ENCODE data around the gene ARID1B.

The ARID1B gene

DNA sequence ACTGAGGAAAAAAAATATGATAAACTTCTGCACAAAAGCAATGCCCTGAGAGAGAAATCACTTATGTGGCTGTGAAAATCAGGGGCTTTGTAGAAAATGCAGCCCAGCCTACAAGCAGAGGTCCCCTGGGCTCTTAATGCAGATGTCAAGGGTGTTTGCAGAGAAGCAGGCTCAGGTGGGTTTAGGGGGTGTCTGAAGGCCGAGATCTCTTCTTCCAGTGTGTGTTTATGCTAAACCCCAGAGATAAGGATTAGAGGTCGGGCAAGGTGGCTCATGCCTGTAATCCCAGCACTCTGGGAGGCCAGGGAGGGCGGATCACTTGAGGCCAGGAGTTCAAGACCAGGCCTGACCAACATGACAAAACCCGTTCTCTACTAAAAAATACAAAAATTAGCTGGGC, 467.6 kb downstream of the ARID1B start:
- Histone ChIP-seq H3K4me1 (ENCODE audit: control insufficient read depth, insufficient read depth, low read length) (peaks cover 9% of the 10 kb centered on the region), H3K27ac (ENCODE audit: low read depth, low read length) (no peak overlapping the region), H3K9ac (ENCODE audit: low read depth, low read length) (no peak overlapping the region), H3K9me3 (ENCODE audit: control insufficient read depth, insufficient read depth, low read length) (no peaks in the 10 kb centered on the region), H3K27me3 (ENCODE audit: control insufficient read depth, insufficient read depth, low read length) (no peaks in the 10 kb centered on the region), H3K4me3 (ENCODE audit: low read depth, low read length) (no peak overlapping the region), H3K36me3 (ENCODE audit: control insufficient read depth, insufficient read depth, low read length) (no peaks in the 10 kb centered on the region)

DNA sequence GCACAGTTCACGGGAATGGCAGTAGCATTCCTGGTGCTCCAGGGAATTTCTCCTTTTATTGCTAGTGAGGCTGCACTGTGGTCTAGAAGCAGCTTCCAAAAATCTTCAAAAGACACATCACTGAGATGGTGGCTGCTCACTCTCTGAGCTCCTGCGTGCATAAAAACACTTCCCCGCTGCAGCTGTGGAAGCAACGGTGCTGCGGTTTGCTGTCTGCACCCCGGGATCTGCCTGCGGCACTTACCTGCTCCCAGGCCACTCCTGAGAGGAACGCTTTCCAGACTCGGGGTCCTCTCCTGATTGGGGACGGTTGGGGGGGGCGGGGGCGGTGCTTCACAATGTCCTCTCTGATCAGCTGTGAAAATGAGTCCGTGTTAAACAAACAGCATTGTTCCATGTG, 468.3 kb downstream of the ARID1B start:
- no peak overlapping the region for H3K27ac ChIP-seq (ENCODE audit: low read depth, low read length)
- no peaks in the 10 kb centered on the region for H3K27me3 ChIP-seq (ENCODE audit: control insufficient read depth, insufficient read depth, low read length)
- H3K36me3 ChIP-seq (ENCODE audit: control insufficient read depth, insufficient read depth, low read length), result no peaks in the 10 kb centered on the region
- peaks cover 3% of the 10 kb centered on the region; the same call in 1 of the 2 replicates for H3K4me1 ChIP-seq (ENCODE audit: control insufficient read depth, insufficient read depth, low read length)
- no peak overlapping the region for H3K9ac ChIP-seq (ENCODE audit: low read depth, low read length)
- no peak overlapping the region for H3K4me3 ChIP-seq (ENCODE audit: low read depth, low read length)
- no peaks in the 10 kb centered on the region for H3K9me3 ChIP-seq (ENCODE audit: control insufficient read depth, insufficient read depth, low read length)

GRCh38 chr6:157246048-157246630, 469.0 kb downstream of the ARID1B start:
- Histone ChIP-seq H3K9me3 (ENCODE audit: control insufficient read depth, insufficient read depth, low read length) (no peaks in the 10 kb centered on the region), H3K4me3 (ENCODE audit: low read depth, low read length) (no peak overlapping the region), H3K27me3 (ENCODE audit: control insufficient read depth, insufficient read depth, low read length) (no peaks in the 10 kb centered on the region), H3K9ac (ENCODE audit: low read depth, low read length) (no peak overlapping the region), H3K4me1 (ENCODE audit: control insufficient read depth, insufficient read depth, low read length) (no peaks in the 10 kb centered on the region), H3K27ac (ENCODE audit: low read depth, low read length) (no peak overlapping the region), H3K36me3 (ENCODE audit: control insufficient read depth, insufficient read depth, low read length) (no peaks in the 10 kb centered on the region)

GRCh38 chr6:157246771-157247484, 469.8 kb downstream of the ARID1B start:
- H3K9ac ChIP-seq (ENCODE audit: low read depth, low read length), result no peak overlapping the region
- no peaks in the 10 kb centered on the region for H3K36me3 ChIP-seq (ENCODE audit: control insufficient read depth, insufficient read depth, low read length)
- no peak overlapping the region for H3K27ac ChIP-seq (ENCODE audit: low read depth, low read length)
- no peaks in the 10 kb centered on the region for H3K27me3 ChIP-seq (ENCODE audit: control insufficient read depth, insufficient read depth, low read length)
- H3K4me1 ChIP-seq (ENCODE audit: control insufficient read depth, insufficient read depth, low read length), result no peaks in the 10 kb centered on the region
- no peaks in the 10 kb centered on the region for H3K9me3 ChIP-seq (ENCODE audit: control insufficient read depth, insufficient read depth, low read length)
- H3K4me3 ChIP-seq (ENCODE audit: low read depth, low read length), result no peak overlapping the region

DNA sequence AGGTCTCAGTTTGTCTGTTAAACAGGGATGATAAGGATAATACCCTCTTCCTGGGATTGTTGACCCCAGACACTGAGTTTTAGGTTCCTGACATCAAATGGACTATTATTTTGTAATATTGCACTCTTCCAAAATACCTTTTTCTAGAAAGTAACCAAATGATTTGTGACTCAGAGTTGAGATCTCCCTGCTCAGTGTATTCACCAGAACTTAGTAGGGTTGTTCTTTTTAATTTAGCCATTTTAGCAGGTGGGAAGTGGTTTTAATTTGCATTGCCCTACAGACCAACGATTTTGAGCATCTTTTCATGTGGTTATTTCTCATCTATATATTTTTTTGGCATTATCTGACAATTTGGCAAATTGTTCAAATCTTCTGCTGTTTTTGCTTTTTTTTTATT, 471.1 kb downstream of the ARID1B start:
- no peaks in the 10 kb centered on the region for H3K4me1 ChIP-seq (ENCODE audit: control insufficient read depth, insufficient read depth, low read length)
- H3K4me3 ChIP-seq (ENCODE audit: low read depth, low read length), result no peak overlapping the region
- no peak overlapping the region for H3K27ac ChIP-seq (ENCODE audit: low read depth, low read length)
- H3K27me3 ChIP-seq (ENCODE audit: control insufficient read depth, insufficient read depth, low read length), result no peaks in the 10 kb centered on the region
- no peaks in the 10 kb centered on the region for H3K36me3 ChIP-seq (ENCODE audit: control insufficient read depth, insufficient read depth, low read length)
- no peaks in the 10 kb centered on the region for H3K9me3 ChIP-seq (ENCODE audit: control insufficient read depth, insufficient read depth, low read length)
- H3K9ac ChIP-seq (ENCODE audit: low read depth, low read length), result no peak overlapping the region

DNA sequence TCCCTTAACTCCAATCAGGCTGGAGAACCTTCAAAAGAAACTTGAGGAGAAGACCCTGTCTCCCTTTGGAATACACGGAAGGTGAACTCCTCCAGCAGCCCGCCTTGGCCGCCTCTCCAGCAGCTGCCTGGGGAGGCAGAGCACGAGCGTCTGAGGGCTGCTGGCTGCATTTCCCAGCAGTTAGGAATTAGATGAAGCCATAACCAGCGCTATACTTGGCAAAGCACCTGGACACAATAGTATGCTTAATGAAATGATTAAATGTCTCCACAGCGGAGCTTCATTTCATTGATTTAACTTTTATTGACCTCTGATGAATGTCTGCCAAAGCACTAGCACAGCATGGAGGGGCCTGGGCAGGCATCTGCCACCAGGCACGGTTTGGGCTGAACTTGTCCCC, 472.6 kb downstream of the ARID1B start:
- Histone ChIP-seq H3K36me3 (ENCODE audit: control insufficient read depth, insufficient read depth, low read length) (no peaks in the 10 kb centered on the region), H3K27ac (ENCODE audit: low read depth, low read length) (no peak overlapping the region), H3K4me3 (ENCODE audit: low read depth, low read length) (no peak overlapping the region), H3K9me3 (ENCODE audit: control insufficient read depth, insufficient read depth, low read length) (no peaks in the 10 kb centered on the region), H3K9ac (ENCODE audit: low read depth, low read length) (no peak overlapping the region), H3K27me3 (ENCODE audit: control insufficient read depth, insufficient read depth, low read length) (no peaks in the 10 kb centered on the region), H3K4me1 (ENCODE audit: control insufficient read depth, insufficient read depth, low read length) (no peaks in the 10 kb centered on the region)

GRCh38 chr6:157251586-157252247, 474.5 kb downstream of the ARID1B start:
- Histone ChIP-seq H3K4me1 (ENCODE audit: control insufficient read depth, insufficient read depth, low read length) (no peaks in the 10 kb centered on the region), H3K27ac (ENCODE audit: low read depth, low read length) (no peak overlapping the region), H3K9me3 (ENCODE audit: control insufficient read depth, insufficient read depth, low read length) (no peaks in the 10 kb centered on the region), H3K27me3 (ENCODE audit: control insufficient read depth, insufficient read depth, low read length) (no peaks in the 10 kb centered on the region), H3K4me3 (ENCODE audit: low read depth, low read length) (no peak overlapping the region), H3K9ac (ENCODE audit: low read depth, low read length) (no peak overlapping the region), H3K36me3 (ENCODE audit: control insufficient read depth, insufficient read depth, low read length) (no peaks in the 10 kb centered on the region)

- H3K27me3 ChIP-seq (ENCODE audit: control insufficient read depth, insufficient read depth, low read length), result no peaks in the 10 kb centered on the region
- H3K27ac ChIP-seq (ENCODE audit: low read depth, low read length), result no peak overlapping the region
- no peak overlapping the region for H3K4me3 ChIP-seq (ENCODE audit: low read depth, low read length)
- no peaks in the 10 kb centered on the region for H3K4me1 ChIP-seq (ENCODE audit: control insufficient read depth, insufficient read depth, low read length)
- H3K9me3 ChIP-seq (ENCODE audit: control insufficient read depth, insufficient read depth, low read length), result no peaks in the 10 kb centered on the region
- H3K9ac ChIP-seq (ENCODE audit: low read depth, low read length), result no peak overlapping the region
- no peaks in the 10 kb centered on the region for H3K36me3 ChIP-seq (ENCODE audit: control insufficient read depth, insufficient read depth, low read length)
Observed at GRCh38 chr6:157253017-157253416, 475.8 kb downstream of the ARID1B start.

GRCh38 chr6:157253699-157254098, 476.5 kb downstream of the ARID1B start:
- H3K4me1 ChIP-seq (ENCODE audit: control insufficient read depth, insufficient read depth, low read length), result no peaks in the 10 kb centered on the region
- no peaks in the 10 kb centered on the region for H3K36me3 ChIP-seq (ENCODE audit: control insufficient read depth, insufficient read depth, low read length)
- no peak overlapping the region for H3K9ac ChIP-seq (ENCODE audit: low read depth, low read length)
- no peaks in the 10 kb centered on the region for H3K9me3 ChIP-seq (ENCODE audit: control insufficient read depth, insufficient read depth, low read length)
- H3K4me3 ChIP-seq (ENCODE audit: low read depth, low read length), result no peak overlapping the region
- H3K27me3 ChIP-seq (ENCODE audit: control insufficient read depth, insufficient read depth, low read length), result no peaks in the 10 kb centered on the region; the same call in 1 of the 2 replicates
- no peak overlapping the region for H3K27ac ChIP-seq (ENCODE audit: low read depth, low read length)

DNA sequence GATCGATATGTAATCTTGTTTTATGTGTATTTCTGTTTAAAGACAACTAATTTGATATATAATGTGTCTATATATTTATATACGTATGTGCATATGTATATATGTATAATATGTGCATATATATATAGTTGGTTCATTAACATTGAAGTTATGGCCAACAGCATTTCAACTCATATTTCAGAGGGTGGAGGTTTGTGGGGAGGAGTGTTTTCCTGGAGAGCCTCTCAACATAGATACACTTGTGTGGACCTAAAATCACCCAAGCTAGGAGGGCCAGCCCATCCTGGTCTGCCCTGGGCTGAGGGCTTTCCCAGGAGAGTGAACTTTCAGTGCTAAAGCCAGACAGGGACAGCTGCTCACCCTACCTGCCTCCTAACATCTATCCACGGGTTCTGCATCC, 477.4 kb downstream of the ARID1B start:
- Histone ChIP-seq H3K4me1 (ENCODE audit: control insufficient read depth, insufficient read depth, low read length) (no peaks in the 10 kb centered on the region), H3K27me3 (ENCODE audit: control insufficient read depth, insufficient read depth, low read length) (no peaks in the 10 kb centered on the region; the same call in 1 of the 2 replicates), H3K4me3 (ENCODE audit: low read depth, low read length) (no peak overlapping the region), H3K27ac (ENCODE audit: low read depth, low read length) (no peak overlapping the region), H3K9ac (ENCODE audit: low read depth, low read length) (no peak overlapping the region), H3K36me3 (ENCODE audit: control insufficient read depth, insufficient read depth, low read length) (no peaks in the 10 kb centered on the region), H3K9me3 (ENCODE audit: control insufficient read depth, insufficient read depth, low read length) (no peaks in the 10 kb centered on the region)

DNA sequence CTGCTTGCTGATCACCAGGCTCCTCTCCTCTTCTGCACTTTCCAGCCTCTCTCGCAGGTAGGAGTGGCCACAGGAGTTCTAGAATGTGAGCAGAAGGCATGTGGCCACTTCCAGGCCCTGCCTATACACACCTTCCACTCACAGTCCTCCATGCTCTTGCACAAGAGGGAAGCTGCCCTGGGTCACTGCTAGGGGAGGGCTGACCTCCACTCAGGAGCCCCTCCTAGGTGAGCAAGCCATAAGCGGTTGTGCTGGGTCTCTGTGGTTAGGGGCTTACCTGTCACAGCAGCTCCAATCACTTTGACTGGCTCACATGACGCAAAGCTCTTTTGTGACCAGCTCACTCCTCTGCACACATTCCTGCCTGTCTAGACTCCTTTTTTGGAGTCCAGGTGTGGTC, 477.9 kb downstream of the ARID1B start:
- Histone ChIP-seq H3K4me3 (ENCODE audit: low read depth, low read length) (no peak overlapping the region), H3K36me3 (ENCODE audit: control insufficient read depth, insufficient read depth, low read length) (no peaks in the 10 kb centered on the region), H3K27ac (ENCODE audit: low read depth, low read length) (no peak overlapping the region), H3K4me1 (ENCODE audit: control insufficient read depth, insufficient read depth, low read length) (no peaks in the 10 kb centered on the region), H3K9me3 (ENCODE audit: control insufficient read depth, insufficient read depth, low read length) (no peaks in the 10 kb centered on the region), H3K9ac (ENCODE audit: low read depth, low read length) (no peak overlapping the region), H3K27me3 (ENCODE audit: control insufficient read depth, insufficient read depth, low read length) (no peaks in the 10 kb centered on the region; the same call in 1 of the 2 replicates)
